ENCODE data around the gene DUSP2.
"Not testable (repeated sequence)": the region's sequence is repeated elsewhere in the genome, so short reads cannot be mapped to it uniquely, and the experiment has no call there.

The DUSP2 gene

GRCh38 chr2:96161898-96162297 is 16.7 kb upstream of the DUSP2 start:
- peak in 1 of 2 donors; percentile 43 for DNase-seq

DNA sequence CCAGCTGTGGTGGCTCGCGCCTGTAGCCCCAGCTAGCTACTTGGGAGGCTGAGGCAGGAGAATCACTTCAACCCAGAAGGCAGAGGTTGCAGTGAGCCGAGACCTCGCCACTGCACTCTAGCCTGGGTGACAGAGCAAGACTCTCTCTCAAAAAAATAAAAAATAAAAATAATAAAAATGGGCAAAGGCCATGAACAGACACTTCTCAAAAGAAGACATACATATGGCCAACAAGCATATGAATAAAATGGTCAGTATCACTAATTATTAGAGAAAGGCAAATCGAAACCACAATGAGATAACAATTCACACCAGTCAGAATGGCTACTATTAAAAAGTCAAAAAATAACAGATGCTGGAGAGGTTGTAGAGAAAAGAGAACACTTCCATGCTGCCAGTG is 15.1 kb upstream of the DUSP2 start:
- DNase-seq, result not testable (repeated sequence)

GRCh38 chr2:96159084-96159830 is 14.0 kb upstream of the DUSP2 start:
- peak in 1 of 2 donors; percentile 35 for DNase-seq

DNA sequence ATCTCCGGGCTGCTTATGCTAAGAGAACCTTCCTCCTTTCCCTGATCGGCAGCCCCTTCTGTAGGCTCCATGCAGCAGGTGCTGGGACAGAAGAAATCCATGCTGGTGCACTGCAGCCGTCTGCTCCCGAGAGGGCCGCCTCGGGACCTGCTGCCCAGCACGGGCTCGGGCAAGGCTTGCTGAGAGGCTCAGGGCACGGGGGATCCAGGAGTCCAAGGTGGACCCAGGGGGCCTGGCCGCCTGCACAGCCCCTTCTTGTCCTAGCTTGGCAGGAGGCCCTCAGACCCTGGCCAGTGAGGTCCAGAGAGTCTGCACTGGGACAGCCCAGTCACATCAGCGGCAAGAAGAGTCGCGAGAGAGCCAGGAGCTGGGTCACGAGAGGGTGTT is 13.3 kb upstream of the DUSP2 start:
- DNase-seq, result no peak

GRCh38 chr2:96157649-96158553 is 12.7 kb upstream of the DUSP2 start:
- peak; percentile 68 to 76 for DNase-seq

- peak in 1 of 2 donors; percentile 48 for DNase-seq
These were observed 11.8 kb upstream of the DUSP2 start for GRCh38 chr2:96156926-96157648.

DNA sequence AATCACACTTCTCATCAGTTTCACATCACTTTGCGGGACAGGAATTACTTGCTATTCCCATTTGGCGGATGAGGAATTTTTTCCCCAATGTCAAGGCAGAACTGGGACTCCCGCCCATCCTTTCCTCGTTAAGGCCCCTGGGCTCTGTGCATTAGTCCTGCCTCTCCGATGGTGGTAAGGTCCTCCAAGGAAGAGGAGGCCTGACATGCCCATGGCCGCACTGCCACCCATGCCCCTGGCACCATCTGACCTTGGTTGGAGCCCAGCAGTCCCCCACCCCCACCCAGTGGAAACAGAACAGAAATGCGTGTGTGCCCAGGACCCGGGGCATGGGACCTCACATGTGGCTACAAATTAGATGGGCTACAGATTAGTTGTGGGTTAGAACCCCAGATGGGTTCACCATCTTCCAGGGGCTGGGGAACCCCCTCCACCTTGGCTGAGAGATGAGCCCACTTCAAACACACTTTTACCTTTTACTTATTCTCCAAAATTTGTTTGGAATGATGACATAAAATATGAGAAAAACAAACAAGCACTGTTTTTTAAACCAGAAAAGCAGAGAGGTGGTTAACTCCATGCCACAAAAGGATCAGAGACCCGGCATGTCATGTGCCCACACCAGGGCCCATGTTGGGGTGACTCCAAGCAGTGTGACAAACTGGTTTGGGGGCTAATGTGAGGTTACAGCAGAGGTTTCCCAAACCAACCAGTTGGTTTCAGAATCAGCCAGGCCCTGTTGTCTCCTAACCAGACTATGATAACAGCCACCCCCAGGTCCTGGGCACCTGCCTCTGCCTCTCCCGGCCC is 11.0 kb upstream of the DUSP2 start:
- DNase-seq, result peak in 1 of 2 donors; percentile 42

GRCh38 chr2:96154506-96155380 is 9.5 kb upstream of the DUSP2 start:
- no peak for DNase-seq

- DNase-seq, result no peak
These were observed 8.8 kb upstream of the DUSP2 start for GRCh38 chr2:96153991-96154431.

DNA sequence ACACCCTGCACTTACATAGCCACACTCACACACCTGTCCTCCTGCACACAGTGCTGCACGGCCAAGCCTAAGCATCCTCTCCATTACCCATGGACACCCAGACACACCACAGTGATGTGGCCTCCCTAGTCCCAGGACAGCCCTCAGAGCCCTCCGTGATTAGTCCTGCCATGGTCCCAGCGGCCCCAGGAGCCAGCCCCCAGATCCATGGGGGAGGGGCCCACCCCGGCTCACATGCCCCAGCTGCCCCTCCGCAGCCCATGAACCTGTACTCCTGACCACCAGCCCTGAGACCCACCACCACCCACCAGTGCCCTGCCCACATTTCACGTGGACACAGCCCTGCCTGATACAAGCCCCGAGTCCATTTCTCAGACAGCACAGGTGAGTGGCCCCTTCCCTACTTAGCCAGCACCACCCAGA is 8.1 kb upstream of the DUSP2 start:
- no peak for DNase-seq

GRCh38 chr2:96152304-96153161 is 7.3 kb upstream of the DUSP2 start:
- DNase-seq, result no peak

DNA sequence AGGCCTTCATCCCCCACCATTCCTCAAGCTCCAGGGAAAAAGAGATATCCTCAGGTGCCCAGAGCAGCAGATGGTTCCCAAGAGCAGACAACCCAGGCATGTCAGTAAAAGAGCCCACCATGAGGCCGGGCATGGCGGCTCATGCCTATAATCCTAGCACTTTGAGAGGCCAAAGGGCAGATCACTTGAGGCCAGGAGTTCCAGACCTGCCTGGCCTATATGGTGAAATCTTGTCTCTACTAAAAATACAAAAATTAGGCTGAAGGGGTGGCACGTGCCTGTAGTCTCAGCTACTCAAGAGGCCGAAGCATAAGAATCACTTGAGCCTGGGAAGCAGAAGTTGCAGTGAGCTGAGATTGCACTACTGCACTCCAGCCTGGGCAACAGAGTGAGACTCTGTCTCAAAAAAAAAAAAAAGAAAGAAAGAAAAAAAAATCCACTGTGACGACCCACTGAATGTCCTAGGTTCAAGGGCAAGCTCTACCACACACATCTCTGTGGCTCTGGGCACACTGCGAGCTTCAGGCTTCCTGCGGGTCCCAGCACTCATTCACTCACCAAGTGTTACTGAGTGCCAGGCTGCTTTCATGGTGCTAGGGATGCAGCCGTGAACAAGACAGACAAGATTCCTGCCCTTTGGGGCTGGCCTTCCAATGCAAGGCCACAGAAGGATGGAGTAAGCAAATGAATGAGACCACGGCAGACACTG is 6.5 kb upstream of the DUSP2 start:
- no peak for DNase-seq

DNA sequence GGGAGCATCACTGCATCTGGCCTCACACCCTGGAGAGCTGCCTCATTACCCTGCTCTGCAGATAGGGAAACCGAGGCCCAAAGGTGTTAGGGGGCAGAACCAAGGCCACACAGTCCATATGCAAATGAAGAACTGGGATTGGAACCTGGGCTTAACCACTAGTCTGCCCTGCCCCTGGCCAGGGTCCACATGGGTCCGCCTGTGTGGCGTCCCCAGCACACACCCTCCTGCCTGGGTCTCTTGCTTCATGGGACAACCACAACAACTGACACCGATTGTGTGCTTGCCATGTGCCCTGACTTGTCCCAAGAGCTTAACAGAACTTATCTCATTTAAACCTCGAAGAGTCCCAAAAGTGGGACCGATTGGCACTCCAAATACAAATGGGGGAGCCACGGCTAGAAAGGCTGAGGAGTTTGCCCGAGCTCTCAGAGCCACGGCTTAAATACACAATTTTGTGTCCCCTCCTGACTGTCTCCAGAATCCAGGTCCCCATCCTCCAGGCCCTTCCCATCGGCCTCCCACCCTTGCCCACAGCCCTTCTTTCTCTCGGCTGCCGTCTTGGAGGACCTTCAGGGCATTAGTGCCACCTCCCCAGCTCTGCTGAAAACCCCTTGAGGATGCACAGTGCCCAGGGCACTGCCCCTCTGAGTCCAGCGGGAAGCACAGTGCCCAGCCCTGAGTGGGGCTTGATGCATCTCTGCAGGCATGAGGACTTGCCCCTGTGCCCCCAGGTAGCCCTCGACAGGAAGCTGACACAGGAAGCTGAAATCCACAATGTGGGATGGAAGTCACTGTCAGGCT is 5.8 kb upstream of the DUSP2 start:
- no peak for DNase-seq

- DNase-seq, result no peak
These were observed 4.9 kb upstream of the DUSP2 start for GRCh38 chr2:96150007-96150640.

DNA sequence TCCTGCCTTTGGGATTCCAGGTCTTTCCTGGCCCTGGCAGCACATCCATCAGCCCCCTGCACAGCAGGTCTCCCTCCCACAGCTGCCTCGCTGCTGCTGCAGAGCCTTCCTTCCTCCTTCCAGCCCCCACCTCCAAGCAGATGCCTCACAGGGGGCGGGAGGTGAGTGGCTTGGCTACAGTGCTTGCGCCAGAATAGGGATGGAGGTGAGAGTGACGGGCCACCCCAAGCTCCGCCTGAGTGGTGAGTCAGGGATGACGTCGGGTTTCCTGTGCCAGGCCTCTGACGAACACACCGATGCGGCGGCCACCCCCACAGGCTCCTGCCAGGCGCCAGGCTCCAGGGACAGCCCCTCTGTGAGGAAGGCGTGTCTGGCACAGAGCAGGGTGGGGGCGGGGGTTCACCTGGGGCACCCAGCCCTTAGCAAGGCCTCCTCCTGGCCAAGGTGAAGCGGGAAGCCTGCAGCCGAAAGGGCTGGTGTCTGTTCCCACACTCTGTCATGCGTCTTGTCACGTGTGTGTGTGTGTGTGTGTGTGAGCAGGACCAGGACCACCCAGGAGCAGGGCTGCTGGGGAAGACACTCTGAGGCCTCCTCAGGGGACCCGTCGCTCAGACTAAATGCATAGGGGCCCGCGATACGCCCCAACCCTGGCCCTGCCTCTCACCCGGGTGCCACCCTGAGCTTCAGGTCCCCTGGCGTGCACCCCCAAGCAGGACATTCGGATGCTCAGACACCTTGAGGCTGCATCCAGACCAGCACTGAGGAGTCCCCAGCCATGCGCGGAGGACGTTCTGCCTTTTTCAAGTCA is 3.4 kb upstream of the DUSP2 start:
- peak; percentile 97 to 99 for DNase-seq

DNA sequence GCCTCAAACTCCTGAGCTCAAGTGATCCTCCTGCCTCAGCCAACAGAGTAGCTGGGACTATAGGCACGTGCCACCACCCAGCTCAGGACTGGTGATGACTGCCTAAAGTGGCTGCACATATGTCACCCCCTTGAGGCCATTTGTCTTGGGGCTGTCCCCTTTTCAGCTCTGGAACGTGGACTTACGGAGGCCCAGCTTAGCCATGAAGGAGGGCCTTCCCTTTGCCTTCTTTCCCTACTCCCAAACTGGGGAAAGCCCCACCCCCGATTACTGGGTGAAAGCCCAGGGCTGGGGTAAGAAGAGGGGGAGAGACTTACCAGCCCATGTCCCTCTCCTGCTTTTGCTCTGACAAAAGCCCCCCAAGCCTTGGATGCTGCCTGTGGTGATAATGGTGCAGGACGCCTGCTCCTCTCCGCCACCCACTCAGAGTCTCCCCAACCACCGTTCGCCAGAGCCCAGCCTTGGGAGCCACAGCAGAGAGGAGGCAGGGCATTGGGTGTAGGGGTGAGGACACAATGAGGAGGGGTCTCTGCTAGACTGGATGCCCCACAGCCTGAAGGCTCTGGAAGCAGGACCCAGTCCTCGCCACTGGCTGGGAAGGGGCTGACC is 2.5 kb upstream of the DUSP2 start:
- no peak for DNase-seq

Data from CD4-positive, alpha-beta T cell treated with Interleukin-1 beta for 1 hour (primary cell).